Activated CD4-positive, CD25-positive, alpha-beta regulatory T cell treated with anti-CD3 and anti-CD28 coated beads, Interleukin-2, amount 50 U/mL, for 16 hours (primary cell): ENCODE measurements around the gene TRAPPC2L.
"Not testable (repeated sequence)": the region's sequence is repeated elsewhere in the genome, so short reads cannot be mapped to it uniquely, and the experiment has no call there.

ENCODE experiments used
- DNase-seq: peaks from one replicate; pipeline ENCODE4 v3.0.0-alpha.2; 2020; ENCODE audit warnings: low read depth, low spot score

TRAPPC2L gene

GRCh38 chr16:88877564-88878289, 20.8 kb downstream of the TRAPPC2L start:
- no peak for DNase-seq

GRCh38 chr16:88878356-88878755, 21.4 kb downstream of the TRAPPC2L start:
- no peak for DNase-seq

GRCh38 chr16:88878967-88879787, 22.2 kb downstream of the TRAPPC2L start:
- DNase-seq = no peak

GRCh38 chr16:88879788-88880055, 22.8 kb downstream of the TRAPPC2L start:
- DNase-seq = no peak

GRCh38 chr16:88880226-88881006, 23.5 kb downstream of the TRAPPC2L start:
- DNase-seq = no peak

GRCh38 chr16:88881007-88881615, 24.2 kb downstream of the TRAPPC2L start:
- DNase-seq = no peak

GRCh38 chr16:88881675-88882357, 24.9 kb downstream of the TRAPPC2L start:
- DNase-seq = no peak

- DNase-seq = no peak
Measured at GRCh38 chr16:88882358-88883030, 25.6 kb downstream of the TRAPPC2L start.

- no peak for DNase-seq
Measured at GRCh38 chr16:88883117-88883895, 26.4 kb downstream of the TRAPPC2L start.

GRCh38 chr16:88883946-88884345, 27.0 kb downstream of the TRAPPC2L start:
- DNase-seq = no peak

- DNase-seq = no peak
Measured at GRCh38 chr16:88884569-88885271, 27.8 kb downstream of the TRAPPC2L start.

- DNase-seq = no peak
Measured at GRCh38 chr16:88885693-88886280, 28.9 kb downstream of the TRAPPC2L start.

GRCh38 chr16:88886420-88886844, 29.5 kb downstream of the TRAPPC2L start:
- no peak for DNase-seq

GRCh38 chr16:88886845-88887521, 30.1 kb downstream of the TRAPPC2L start:
- no peak for DNase-seq

GRCh38 chr16:88888057-88888456, 31.1 kb downstream of the TRAPPC2L start:
- no peak for DNase-seq

GRCh38 chr16:88888461-88889387, 31.8 kb downstream of the TRAPPC2L start:
- no peak for DNase-seq

- DNase-seq = not testable (repeated sequence)
Measured at GRCh38 chr16:88889702-88890352, 32.9 kb downstream of the TRAPPC2L start.
